SH-SY5Y (cell line): Measurements from ENCODE around the gene MON1B.

Source experiments
- GATA2 ChIP-seq: IDR thresholded peaks from 2 replicates; pipeline ENCODE4 v1.6.1; 2011; ENCODE audit warnings: mild to moderate bottlenecking, low read depth, low read length
- GATA3 ChIP-seq: IDR thresholded peaks from 2 replicates; pipeline ENCODE4 v1.6.1; 2011; ENCODE audit warnings: low read depth, mild to moderate bottlenecking, low read length, moderate library complexity

DNA sequence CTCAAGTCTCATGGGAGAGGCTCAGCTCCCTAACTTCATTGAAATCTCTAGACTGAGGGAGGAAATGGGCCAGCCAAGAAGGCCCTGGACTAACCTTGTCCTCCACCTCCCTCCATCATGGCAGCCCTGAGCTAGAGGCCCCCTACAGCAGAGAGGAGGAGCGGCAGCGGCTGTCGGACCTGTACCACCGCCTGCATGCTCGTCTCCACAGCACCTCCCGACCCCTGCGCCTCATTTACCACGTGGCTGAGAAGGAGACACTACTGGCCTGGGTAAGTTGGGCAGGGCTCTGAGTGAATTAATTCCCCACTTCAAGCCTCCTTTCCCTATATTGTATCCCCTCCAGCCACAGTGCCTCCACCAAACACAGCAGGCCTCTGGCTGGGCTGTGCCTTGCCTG, 4.4 kb downstream of the MON1B start:
- TF ChIP-seq GATA3 (no peak), GATA2 (no peak)
